Neural cell (in vitro differentiated cells): Measurements from ENCODE around the gene CENPVL1. TPM values are rescaled to one million over a fixed set of nuclear protein-coding genes. Genes with fewer than 3 reads are reported as not detected.
A peak's percentile ranks its signal among the peaks of the same experiment; 100 is the strongest.

Experiments
- H2AFZ ChIP-seq: fragments of 200-600, 300-800 bp; sonication (generic), shearing (Covaris generic); 2 replicates; pipeline ENCODE4 v1.6.0; 2014; ENCODE audit warnings: low read depth, mild to moderate bottlenecking, antibody characterized with exemption, low read length, moderate library complexity
- H3F3A ChIP-seq: fragments of 200-600 bp; shearing (Covaris generic); 2 replicates; pipeline ENCODE4 v1.6.1; 2016; ENCODE audit warnings: mild to moderate bottlenecking, moderate library complexity, mixed read lengths, antibody characterized with exemption, low read length; ENCODE audit not compliant: insufficient read depth, poor library complexity, severe bottlenecking
- H3K27ac ChIP-seq: fragments of 200-600, 300-800 bp; sonication (generic), shearing (Covaris generic); 2 replicates; pipeline ENCODE4 v1.5.1; 2014; ENCODE audit warnings: mild to moderate bottlenecking, low read length, moderate library complexity
- H3K27me3 ChIP-seq: fragments of 300-800, 200-600 bp; sonication (generic), shearing (Covaris generic); 2 replicates; pipeline ENCODE4 v1.6.0; 2014; ENCODE audit warnings: mild to moderate bottlenecking, low read depth, low read length, moderate library complexity; ENCODE audit not compliant: insufficient read depth
- H3K36me3 ChIP-seq: fragments of 300-800, 200-600 bp; sonication (generic), shearing (Covaris generic); 2 replicates; pipeline ENCODE4 v1.5.1; 2014; ENCODE audit warnings: mild to moderate bottlenecking, antibody characterized with exemption, low read length, moderate library complexity; ENCODE audit not compliant: insufficient read depth
- H3K4me2 ChIP-seq: fragments of 300-800, 200-600 bp; sonication (generic), shearing (Covaris generic); 2 replicates; pipeline ENCODE4 v1.6.0; 2014; ENCODE audit warnings: mild to moderate bottlenecking, low read length
- H3K4me3 ChIP-seq: fragments of 300-800, 200-600 bp; sonication (generic), shearing (Covaris generic); 2 replicates; pipeline ENCODE4 v1.5.1; 2014; ENCODE audit warnings: mild to moderate bottlenecking, low read length, moderate library complexity
- H3K79me2 ChIP-seq: fragments of 200-600 bp; shearing (Covaris generic); replicated peaks from 2 replicates; pipeline ENCODE4 v1.6.0; 2014; ENCODE audit warnings: mild to moderate bottlenecking, low read length, moderate library complexity; ENCODE audit not compliant: insufficient read depth
- H3K9ac ChIP-seq: fragments of 300-800, 200-600 bp; sonication (generic), shearing (Covaris generic); 2 replicates; pipeline ENCODE4 v1.6.1; 2016; ENCODE audit warnings: mild to moderate bottlenecking, low read length, mixed read lengths
- H3K9me2 ChIP-seq: fragments of 200-600 bp; shearing (Covaris generic); 2 replicates; pipeline ENCODE4 v1.6.1; 2016; ENCODE audit warnings: mild to moderate bottlenecking, low read length, mixed read lengths; ENCODE audit not compliant: insufficient read depth
- H3K9me3 ChIP-seq: fragments of 200-600, 300-800 bp; sonication (generic), shearing (Covaris generic); 2 replicates; pipeline ENCODE4 v1.6.1; 2016; ENCODE audit warnings: mild to moderate bottlenecking, mixed run types, low read length, moderate library complexity, mixed read lengths
- H4K20me1 ChIP-seq: fragments of 200-600 bp; shearing (Covaris generic); 2 replicates; pipeline ENCODE4 v1.6.1; 2016; ENCODE audit warnings: mild to moderate bottlenecking, mixed run types; ENCODE audit not compliant: insufficient read depth
- CTCF ChIP-seq: fragments of 450-650 bp; IDR thresholded peaks from 2 replicates; pipeline ENCODE4 v1.5.1; 2014; ENCODE audit warnings: antibody characterized with exemption, mild to moderate bottlenecking, moderate library complexity; ENCODE audit not compliant: poor library complexity, severe bottlenecking
- EP300 ChIP-seq: fragments of 450-650 bp; conservative IDR thresholded peaks from 2 replicates; pipeline ENCODE4 v1.6.1; 2014; ENCODE audit warnings: antibody characterized with exemption, mild to moderate bottlenecking, moderate library complexity; ENCODE audit not compliant: poor library complexity, severe bottlenecking
- EZH2 ChIP-seq: fragments of 200-600, 300-800 bp; shearing (Covaris generic), sonication (generic); IDR thresholded peaks from 2 replicates; pipeline ENCODE4 v1.6.1; 2014; ENCODE audit warnings: antibody characterized with exemption, low read length, borderline replicate concordance, mild to moderate bottlenecking; ENCODE audit not compliant: insufficient read depth, poor library complexity, severe bottlenecking
- MXI1 ChIP-seq: fragments of 450-650 bp; conservative IDR thresholded peaks from 2 replicates; pipeline ENCODE4 v1.6.1; 2014; ENCODE audit warnings: antibody characterized with exemption, mild to moderate bottlenecking; ENCODE audit not compliant: poor library complexity, severe bottlenecking
- POLR2AphosphoS5 ChIP-seq: IDR thresholded peaks from 2 replicates; pipeline ENCODE4 v1.6.1; 2012
- RAD21 ChIP-seq: fragments of 450-650 bp; conservative IDR thresholded peaks from 2 replicates; pipeline ENCODE4 v1.6.1; 2014; ENCODE audit warnings: antibody characterized with exemption, mild to moderate bottlenecking, moderate library complexity
- SMC3 ChIP-seq: fragments of 450-650 bp; conservative IDR thresholded peaks from 2 replicates; pipeline ENCODE4 v1.6.1; 2014; ENCODE audit warnings: antibody characterized with exemption, mild to moderate bottlenecking, moderate library complexity; ENCODE audit not compliant: poor library complexity
- TAF1 ChIP-seq: IDR thresholded peaks from 2 replicates; pipeline ENCODE4 v1.6.1; 2012; ENCODE audit warnings: low read depth
- polyA plus RNA-seq: library from polyadenylated mRNA; depleted of rRNA; stranded (reverse); fragments of >200 nt; gene quantifications from 2 replicates; pipeline ENCODE4 v1.2.3, GENCODE V29; 2014
- TF ChIP-seq, protein P1 (sequence below): IDR thresholded peaks from 2 replicates; pipeline ENCODE4 v1.6.1; 2012; ENCODE audit warnings: borderline replicate concordance

Gene CENPVL1
- polyA plus RNA-seq, 1 donor from 2014 or later, result 3.2 TPM

GRCh38 chrX:51759055-51759839 is 48.9 kb downstream of the CENPVL1 start:
- H3K9me2 ChIP-seq, result no peaks in the 10 kb centered on the region

DNA sequence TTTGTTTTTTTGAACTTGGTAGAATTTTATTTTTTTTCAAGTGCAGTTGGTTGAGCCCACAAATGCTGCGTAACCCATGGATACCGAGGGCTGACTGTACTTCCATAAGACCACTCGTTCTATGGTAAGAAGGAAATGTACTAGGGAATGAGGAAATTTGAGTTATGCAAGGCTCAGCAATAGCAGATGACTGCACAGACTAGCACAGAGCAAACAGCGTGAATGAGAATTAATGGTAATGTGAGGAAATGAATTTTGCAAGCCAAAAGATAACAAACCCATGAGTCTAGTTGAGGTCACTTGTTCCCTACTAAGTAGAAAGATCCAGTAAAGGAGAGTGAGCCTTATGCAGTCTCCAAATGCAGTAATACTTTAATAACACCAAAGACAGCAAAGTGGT is 50.3 kb downstream of the CENPVL1 start:
- Histone ChIP-seq H3K9me2 (no peaks in the 10 kb centered on the region), H4K20me1 (no peaks in the 10 kb centered on the region), H3K36me3 (no peaks in the 10 kb centered on the region), H3K27me3 (no peaks in the 10 kb centered on the region), H3K4me3 (no peak overlapping the region), H3K79me2 (peaks cover 13% of the 10 kb centered on the region), H2AFZ (no peak overlapping the region), H3K9ac (no peak overlapping the region), H3F3A (no peaks in the 10 kb centered on the region), H3K9me3 (no peaks in the 10 kb centered on the region), H3K27ac (peak overlapping the region; percentile 98), H3K4me2 (no peak overlapping the region)
- TF ChIP-seq, protein P1, sequence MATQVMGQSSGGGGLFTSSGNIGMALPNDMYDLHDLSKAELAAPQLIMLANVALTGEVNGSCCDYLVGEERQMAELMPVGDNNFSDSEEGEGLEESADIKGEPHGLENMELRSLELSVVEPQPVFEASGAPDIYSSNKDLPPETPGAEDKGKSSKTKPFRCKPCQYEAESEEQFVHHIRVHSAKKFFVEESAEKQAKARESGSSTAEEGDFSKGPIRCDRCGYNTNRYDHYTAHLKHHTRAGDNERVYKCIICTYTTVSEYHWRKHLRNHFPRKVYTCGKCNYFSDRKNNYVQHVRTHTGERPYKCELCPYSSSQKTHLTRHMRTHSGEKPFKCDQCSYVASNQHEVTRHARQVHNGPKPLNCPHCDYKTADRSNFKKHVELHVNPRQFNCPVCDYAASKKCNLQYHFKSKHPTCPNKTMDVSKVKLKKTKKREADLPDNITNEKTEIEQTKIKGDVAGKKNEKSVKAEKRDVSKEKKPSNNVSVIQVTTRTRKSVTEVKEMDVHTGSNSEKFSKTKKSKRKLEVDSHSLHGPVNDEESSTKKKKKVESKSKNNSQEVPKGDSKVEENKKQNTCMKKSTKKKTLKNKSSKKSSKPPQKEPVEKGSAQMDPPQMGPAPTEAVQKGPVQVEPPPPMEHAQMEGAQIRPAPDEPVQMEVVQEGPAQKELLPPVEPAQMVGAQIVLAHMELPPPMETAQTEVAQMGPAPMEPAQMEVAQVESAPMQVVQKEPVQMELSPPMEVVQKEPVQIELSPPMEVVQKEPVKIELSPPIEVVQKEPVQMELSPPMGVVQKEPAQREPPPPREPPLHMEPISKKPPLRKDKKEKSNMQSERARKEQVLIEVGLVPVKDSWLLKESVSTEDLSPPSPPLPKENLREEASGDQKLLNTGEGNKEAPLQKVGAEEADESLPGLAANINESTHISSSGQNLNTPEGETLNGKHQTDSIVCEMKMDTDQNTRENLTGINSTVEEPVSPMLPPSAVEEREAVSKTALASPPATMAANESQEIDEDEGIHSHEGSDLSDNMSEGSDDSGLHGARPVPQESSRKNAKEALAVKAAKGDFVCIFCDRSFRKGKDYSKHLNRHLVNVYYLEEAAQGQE, result no peak
- TF ChIP-seq MXI1 (no peak), EZH2 (no peak), RAD21 (no peak), TAF1 (no peak), POLR2AphosphoS5 (no peak), CTCF (no peak)

More at GRCh38 chrX:51759055-51759839, 48.9 kb downstream of the CENPVL1 start:
- Histone ChIP-seq H3K9ac (peak overlapping the region; percentile 77), H3F3A (no peaks in the 10 kb centered on the region), H3K27ac (peak overlapping the region; percentile 98), H3K79me2 (peaks cover 25% of the 10 kb centered on the region), H3K4me3 (peak overlapping the region; percentile 60), H3K4me2 (peak overlapping the region; percentile 76), H3K9me3 (no peaks in the 10 kb centered on the region), H3K36me3 (no peaks in the 10 kb centered on the region), H2AFZ (peak overlapping the region; percentile 14), H4K20me1 (no peaks in the 10 kb centered on the region), H3K27me3 (no peaks in the 10 kb centered on the region)
- TF ChIP-seq SMC3 (no peak), POLR2AphosphoS5 (peak; percentile 90), TAF1 (peak; percentile 57), EZH2 (no peak), EP300 (peak; percentile 73), MXI1 (peak; percentile 71), RAD21 (no peak), CTCF (no peak)
- TF ChIP-seq, protein P1, result peak; percentile 86
